ENCODE data around the gene ANKRD31.

DNA sequence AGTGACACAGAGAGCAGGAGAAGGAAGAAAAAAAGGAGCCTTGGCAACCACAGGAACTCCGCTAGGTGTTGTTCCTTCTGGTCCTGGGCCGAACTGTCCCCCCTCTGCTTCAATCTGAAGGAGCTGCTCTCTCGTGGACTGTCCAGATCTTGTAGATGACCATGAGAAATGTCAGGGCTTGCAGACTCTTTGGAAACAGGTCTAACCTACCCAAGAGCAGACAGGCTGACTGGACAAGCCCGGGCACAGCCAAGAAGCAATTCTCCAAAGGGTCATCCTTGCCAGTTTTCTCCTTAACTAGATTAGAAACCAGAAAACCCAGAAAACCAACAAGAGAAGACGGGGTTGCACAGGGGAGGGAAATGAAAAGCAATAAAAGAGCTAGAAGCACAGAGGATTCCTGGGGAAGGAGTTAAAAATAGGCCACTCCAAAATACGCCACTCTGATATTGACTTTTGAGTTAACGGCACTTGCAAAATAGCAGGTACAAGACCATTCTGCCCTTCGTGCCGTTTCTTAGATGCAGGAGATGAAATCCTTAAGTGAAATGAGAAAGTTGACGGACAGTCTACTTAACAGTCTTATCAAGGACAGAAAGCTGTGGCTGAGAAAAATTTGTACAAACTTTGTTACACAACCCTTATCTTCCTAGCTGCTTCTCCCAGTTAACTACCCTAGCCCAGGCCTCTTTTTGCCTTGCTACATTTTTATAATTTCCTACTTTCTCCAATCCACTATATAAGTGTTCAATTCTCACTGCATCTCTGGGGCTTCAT lies 190.1 kb downstream of the ANKRD31 start:
- TF ChIP-seq CEBPB (IDR thresholded peaks at IDR 0.05; ENCODE audit: low read depth) = no peak
- no peak for TF ChIP-seq YY1 (IDR thresholded peaks at IDR 0.05; ENCODE audit: extremely low read depth, insufficient replicate concordance, low read depth, low read length)
- TF ChIP-seq, protein P1, sequence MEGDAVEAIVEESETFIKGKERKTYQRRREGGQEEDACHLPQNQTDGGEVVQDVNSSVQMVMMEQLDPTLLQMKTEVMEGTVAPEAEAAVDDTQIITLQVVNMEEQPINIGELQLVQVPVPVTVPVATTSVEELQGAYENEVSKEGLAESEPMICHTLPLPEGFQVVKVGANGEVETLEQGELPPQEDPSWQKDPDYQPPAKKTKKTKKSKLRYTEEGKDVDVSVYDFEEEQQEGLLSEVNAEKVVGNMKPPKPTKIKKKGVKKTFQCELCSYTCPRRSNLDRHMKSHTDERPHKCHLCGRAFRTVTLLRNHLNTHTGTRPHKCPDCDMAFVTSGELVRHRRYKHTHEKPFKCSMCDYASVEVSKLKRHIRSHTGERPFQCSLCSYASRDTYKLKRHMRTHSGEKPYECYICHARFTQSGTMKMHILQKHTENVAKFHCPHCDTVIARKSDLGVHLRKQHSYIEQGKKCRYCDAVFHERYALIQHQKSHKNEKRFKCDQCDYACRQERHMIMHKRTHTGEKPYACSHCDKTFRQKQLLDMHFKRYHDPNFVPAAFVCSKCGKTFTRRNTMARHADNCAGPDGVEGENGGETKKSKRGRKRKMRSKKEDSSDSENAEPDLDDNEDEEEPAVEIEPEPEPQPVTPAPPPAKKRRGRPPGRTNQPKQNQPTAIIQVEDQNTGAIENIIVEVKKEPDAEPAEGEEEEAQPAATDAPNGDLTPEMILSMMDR (IDR thresholded peaks at IDR 0.05 in 2 of 3, conservative IDR thresholded peaks at IDR 0.05 in 1 of 3; ENCODE audit: borderline replicate concordance in 1 of 3, insufficient read depth in 1 of 3, low read depth in 2 of 3, low read length in 2 of 3) = no peak
- TF ChIP-seq POLR2A (IDR thresholded peaks at IDR 0.05; ENCODE audit: borderline replicate concordance, extremely low read depth, insufficient read depth, insufficient read length) = no peak
- no peak for TF ChIP-seq SIN3A (IDR thresholded peaks at IDR 0.05; ENCODE audit: low read depth)
- no peak for TF ChIP-seq RAD21 (IDR thresholded peaks at IDR 0.05; ENCODE audit: low read depth)

Data from HCT116 (cell line).